ENCODE data around the gene CASK. TPM values are rescaled to one million over a fixed set of nuclear protein-coding genes. Genes with fewer than 3 reads are reported as not detected.

Gene CASK
- total RNA-seq, 1 donor from 2014 or later, result 33.7 TPM

DNA sequence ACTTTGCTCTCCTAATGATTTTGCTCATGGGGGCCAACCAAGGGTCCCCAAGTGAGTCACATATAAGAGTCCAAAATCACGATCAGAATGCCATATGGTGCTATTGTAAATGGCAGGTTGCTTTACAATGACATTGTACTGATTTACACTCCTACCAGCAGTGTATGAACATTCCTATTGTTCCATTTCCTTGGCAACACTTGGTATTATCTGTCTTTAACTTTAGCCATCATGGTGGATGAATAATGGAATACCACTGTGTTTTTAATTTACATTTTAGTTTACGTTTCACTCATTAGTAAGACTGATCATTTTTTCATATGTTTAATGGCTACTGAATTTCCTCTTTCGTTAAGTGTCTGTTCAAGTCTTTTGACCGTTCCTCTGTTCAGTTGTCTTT lies 379.7 kb downstream of the CASK start:
- no peaks in the 10 kb centered on the region for H3K4me1 ChIP-seq
- no peak for DNase-seq (ENCODE audit: low spot score in 2 of 2)
- TF ChIP-seq, protein P1, sequence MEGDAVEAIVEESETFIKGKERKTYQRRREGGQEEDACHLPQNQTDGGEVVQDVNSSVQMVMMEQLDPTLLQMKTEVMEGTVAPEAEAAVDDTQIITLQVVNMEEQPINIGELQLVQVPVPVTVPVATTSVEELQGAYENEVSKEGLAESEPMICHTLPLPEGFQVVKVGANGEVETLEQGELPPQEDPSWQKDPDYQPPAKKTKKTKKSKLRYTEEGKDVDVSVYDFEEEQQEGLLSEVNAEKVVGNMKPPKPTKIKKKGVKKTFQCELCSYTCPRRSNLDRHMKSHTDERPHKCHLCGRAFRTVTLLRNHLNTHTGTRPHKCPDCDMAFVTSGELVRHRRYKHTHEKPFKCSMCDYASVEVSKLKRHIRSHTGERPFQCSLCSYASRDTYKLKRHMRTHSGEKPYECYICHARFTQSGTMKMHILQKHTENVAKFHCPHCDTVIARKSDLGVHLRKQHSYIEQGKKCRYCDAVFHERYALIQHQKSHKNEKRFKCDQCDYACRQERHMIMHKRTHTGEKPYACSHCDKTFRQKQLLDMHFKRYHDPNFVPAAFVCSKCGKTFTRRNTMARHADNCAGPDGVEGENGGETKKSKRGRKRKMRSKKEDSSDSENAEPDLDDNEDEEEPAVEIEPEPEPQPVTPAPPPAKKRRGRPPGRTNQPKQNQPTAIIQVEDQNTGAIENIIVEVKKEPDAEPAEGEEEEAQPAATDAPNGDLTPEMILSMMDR (IDR thresholded peaks at IDR 0.05), result no peak
- H3K9me3 ChIP-seq, result no peaks in the 10 kb centered on the region
- intact Hi-C loops (cut with DNase I), result no loop called here
- no peaks in the 10 kb centered on the region for H3K36me3 ChIP-seq
- no peaks in the 10 kb centered on the region for H3K27me3 ChIP-seq
- no peak overlapping the region for H3K4me3 ChIP-seq
- H3K27ac ChIP-seq, result no peak overlapping the region

DNA sequence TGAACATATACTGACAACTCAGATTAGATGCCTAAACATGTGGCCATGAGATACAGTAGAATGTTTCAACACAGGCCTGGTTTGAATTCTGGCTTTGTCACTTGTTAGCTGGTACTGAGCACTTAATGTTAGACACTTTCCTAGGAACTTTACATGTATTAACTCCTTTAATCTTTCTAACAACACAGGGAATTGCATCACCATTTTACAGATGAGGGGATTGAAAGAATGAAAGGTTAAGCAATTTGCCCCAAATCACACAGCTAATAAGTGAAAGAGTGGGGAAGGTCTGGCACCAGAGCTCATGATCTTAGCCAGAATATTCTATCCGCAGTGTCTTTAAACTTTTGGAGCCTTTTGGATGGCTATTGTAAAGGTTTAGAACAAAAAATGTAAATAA lies 380.3 kb downstream of the CASK start:
- H3K27ac ChIP-seq, result no peak overlapping the region
- TF ChIP-seq, protein P1 (IDR thresholded peaks at IDR 0.05), result no peak
- no peaks in the 10 kb centered on the region for H3K4me1 ChIP-seq
- H3K4me3 ChIP-seq, result no peak overlapping the region
- no peaks in the 10 kb centered on the region for H3K9me3 ChIP-seq
- no peaks in the 10 kb centered on the region for H3K27me3 ChIP-seq
- no peak for DNase-seq (ENCODE audit: low spot score in 2 of 2)
- intact Hi-C loops (cut with DNase I), result no loop called here
- no peaks in the 10 kb centered on the region for H3K36me3 ChIP-seq

DNA sequence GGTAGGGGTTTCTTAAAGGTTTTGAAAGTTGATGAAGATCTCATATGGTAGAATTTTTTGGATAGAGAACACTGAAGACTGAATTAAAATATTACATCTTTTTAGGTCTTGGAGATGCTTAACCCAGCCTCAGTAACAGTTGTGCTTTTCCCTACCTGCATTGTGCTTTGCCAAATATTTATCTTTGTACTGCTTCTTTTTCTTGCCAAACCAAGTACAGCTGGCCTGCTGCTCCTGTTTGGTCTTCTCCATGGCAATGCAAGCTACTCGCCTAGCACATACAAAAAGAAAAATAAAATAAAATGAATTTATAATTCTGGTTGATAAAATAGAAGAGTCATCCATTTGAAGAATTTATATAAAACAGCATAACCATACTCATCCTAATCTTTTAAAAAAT lies 380.8 kb downstream of the CASK start:
- Histone ChIP-seq H3K9me3 (no peaks in the 10 kb centered on the region), H3K36me3 (no peaks in the 10 kb centered on the region), H3K27me3 (no peaks in the 10 kb centered on the region), H3K4me3 (no peak overlapping the region), H3K4me1 (no peaks in the 10 kb centered on the region), H3K27ac (peak overlapping the region in 1 of 2 donors; percentile 0)
- DNase-seq (ENCODE audit: low spot score in 2 of 2), result no peak
- intact Hi-C loops (cut with DNase I), result no loop called here
- TF ChIP-seq, protein P1 (IDR thresholded peaks at IDR 0.05), result no peak

DNA sequence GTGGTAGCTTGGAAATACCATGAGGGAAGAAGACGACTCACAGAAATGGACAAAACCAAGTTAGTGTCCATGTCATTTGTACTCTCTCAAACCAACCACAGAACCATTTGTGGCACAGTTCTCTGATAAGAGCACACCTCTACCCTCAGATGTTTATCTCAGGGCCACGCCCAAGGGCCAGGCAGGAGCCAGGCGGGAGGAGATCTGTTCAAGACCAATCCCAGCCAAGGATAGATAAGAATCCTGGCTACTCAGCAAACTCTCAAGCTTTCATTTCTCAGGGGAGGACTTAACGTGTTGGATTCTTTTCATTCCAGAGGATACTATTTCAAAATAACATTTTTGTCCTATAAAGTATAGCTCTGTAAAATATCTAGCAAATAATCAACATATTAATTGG lies 381.2 kb downstream of the CASK start:
- Histone ChIP-seq H3K4me3 (no peak overlapping the region), H3K9me3 (no peaks in the 10 kb centered on the region), H3K27me3 (no peaks in the 10 kb centered on the region), H3K27ac (peak overlapping the region in 1 of 2 donors; percentile 0), H3K4me1 (no peaks in the 10 kb centered on the region), H3K36me3 (no peaks in the 10 kb centered on the region)
- DNase-seq (ENCODE audit: low spot score in 2 of 2), result no peak
- intact Hi-C loops (cut with DNase I), result no loop called here
- TF ChIP-seq, protein P1 (IDR thresholded peaks at IDR 0.05), result no peak

DNA sequence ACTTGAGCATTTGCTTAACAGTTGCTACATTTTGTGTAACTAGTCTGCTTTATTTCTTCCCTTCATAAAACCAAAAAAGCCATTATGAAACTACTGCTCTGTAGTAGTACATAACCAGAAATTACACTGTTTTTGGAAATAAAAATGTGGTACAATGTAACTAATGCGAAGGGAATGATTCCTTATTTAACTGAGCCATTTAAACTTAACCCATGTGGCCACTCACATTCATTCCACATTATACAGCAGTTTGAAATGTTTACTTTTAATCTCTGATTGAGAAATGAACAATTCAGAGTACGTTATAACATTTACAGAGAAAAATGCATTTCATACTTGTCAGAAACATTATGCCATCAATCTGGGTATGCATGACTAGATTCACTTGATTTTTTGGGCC lies 382.0 kb downstream of the CASK start:
- TF ChIP-seq, protein P1 (IDR thresholded peaks at IDR 0.05), result no peak
- no peaks in the 10 kb centered on the region for H3K36me3 ChIP-seq
- DNase-seq (ENCODE audit: low spot score in 2 of 2), result no peak
- no peak overlapping the region for H3K27ac ChIP-seq
- no peaks in the 10 kb centered on the region for H3K9me3 ChIP-seq
- no peaks in the 10 kb centered on the region for H3K4me1 ChIP-seq
- intact Hi-C loops (cut with DNase I), result no loop called here
- no peak overlapping the region for H3K4me3 ChIP-seq
- no peaks in the 10 kb centered on the region for H3K27me3 ChIP-seq

DNA sequence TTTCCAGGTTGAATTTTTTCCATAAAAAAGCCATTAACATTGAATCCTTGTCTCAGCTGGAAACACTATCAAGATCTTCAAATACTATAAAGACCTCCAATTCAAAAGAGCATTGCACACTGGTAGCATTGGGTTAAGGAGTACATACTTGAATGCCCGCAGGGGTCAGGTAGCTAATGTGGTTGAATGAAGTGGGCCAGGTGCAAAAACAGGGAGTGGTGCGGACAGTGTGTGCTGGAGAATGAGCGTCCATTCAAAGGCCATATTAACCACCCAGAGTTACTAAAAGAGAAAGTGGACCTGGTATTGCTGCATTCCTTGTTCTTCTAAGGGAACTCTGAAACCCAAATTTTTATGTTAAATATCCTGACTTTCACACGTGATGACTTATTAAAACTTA lies 384.6 kb downstream of the CASK start:
- H3K27ac ChIP-seq, result no peak overlapping the region
- no peak for DNase-seq (ENCODE audit: low spot score in 2 of 2)
- TF ChIP-seq, protein P1 (IDR thresholded peaks at IDR 0.05), result no peak
- H3K36me3 ChIP-seq, result no peaks in the 10 kb centered on the region
- intact Hi-C loops (cut with DNase I), result no loop called here
- no peak overlapping the region for H3K4me3 ChIP-seq
- no peaks in the 10 kb centered on the region for H3K4me1 ChIP-seq
- no peaks in the 10 kb centered on the region for H3K9me3 ChIP-seq
- H3K27me3 ChIP-seq, result no peaks in the 10 kb centered on the region

Data from ascending aorta (tissue), 2 donors.